SU-DHL-6 (cell line): ENCODE results near the gene ERAL1.

Experiments used
- H2AFZ ChIP-seq: fragments of 200-600 bp; sonication (generic); 2 replicates; pipeline ENCODE4 v1.6.1; 2014; ENCODE audit warnings: low read depth, mild to moderate bottlenecking, moderate library complexity, mixed read lengths, antibody characterized with exemption, low read length; ENCODE audit not compliant: severe bottlenecking
- H3F3A ChIP-seq: fragments of 200-600 bp; shearing (Covaris generic); 2 replicates; pipeline ENCODE4 v1.6.0; 2016; ENCODE audit warnings: antibody characterized with exemption, mild to moderate bottlenecking; ENCODE audit not compliant: insufficient read depth
- H3K27ac ChIP-seq: fragments of 200-600 bp; sonication (generic); 2 replicates; pipeline ENCODE4 v1.5.1; 2016; ENCODE audit warnings: low read depth, mild to moderate bottlenecking, low read length, moderate library complexity, mixed read lengths
- H3K27me3 ChIP-seq: fragments of 200-600 bp; sonication (generic), shearing (Covaris generic); 2 replicates; pipeline ENCODE4 v1.6.0; 2014; ENCODE audit warnings: mild to moderate bottlenecking, low read length
- H3K36me3 ChIP-seq: fragments of 200-600 bp; sonication (generic); 2 replicates; pipeline ENCODE4 v1.6.1; 2014; ENCODE audit warnings: mild to moderate bottlenecking, low read length, mixed read lengths
- H3K4me2 ChIP-seq: fragments of 300-600, 200-600 bp; shearing (Covaris generic), sonication (generic); 2 replicates; pipeline ENCODE4 v1.6.0; 2014; ENCODE audit warnings: low read length, low read depth, mild to moderate bottlenecking; ENCODE audit not compliant: poor library complexity, severe bottlenecking
- H3K4me3 ChIP-seq: fragments of 200-600 bp; sonication (generic); 2 replicates; pipeline ENCODE4 v1.5.1; 2014; ENCODE audit warnings: antibody characterized with exemption, low read length, mild to moderate bottlenecking, mixed read lengths; ENCODE audit not compliant: insufficient read depth, poor library complexity, severe bottlenecking
- H3K79me2 ChIP-seq: fragments of 200-600 bp; sonication (generic); 2 replicates; pipeline ENCODE4 v1.6.1; 2014; ENCODE audit warnings: mild to moderate bottlenecking, low read length, moderate library complexity; ENCODE audit not compliant: insufficient read depth
- H3K9ac ChIP-seq: fragments of 200-600 bp; sonication (generic); 2 replicates; pipeline ENCODE4 v1.7.0; 2014; ENCODE audit warnings: mild to moderate bottlenecking, low read length
- H3K9me2 ChIP-seq: fragments of 200-600 bp; sonication (generic); replicated peaks from 2 replicates; pipeline ENCODE4 v1.6.1; 2014; ENCODE audit warnings: low read length; ENCODE audit not compliant: insufficient read depth
- H3K9me3 ChIP-seq: fragments of 200-600 bp; sonication (generic); 2 replicates; pipeline ENCODE4 v1.6.1; 2014; ENCODE audit warnings: low read length, mixed read lengths; ENCODE audit not compliant: insufficient read depth
- H4K20me1 ChIP-seq: fragments of 200-600 bp; sonication (generic); 2 replicates; pipeline ENCODE4 v1.6.1; 2014; ENCODE audit warnings: low read depth, mild to moderate bottlenecking, antibody characterized with exemption, low read length, moderate library complexity, mixed read lengths
- CTCF ChIP-seq: fragments of 200-600 bp; sonication (generic); IDR thresholded peaks from one replicate; pipeline ENCODE4 v1.5.1; 2017; ENCODE audit warnings: antibody characterized with exemption, mild to moderate bottlenecking, low read length, moderate library complexity; ENCODE audit not compliant: insufficient read depth, poor library complexity, severe bottlenecking
- EZH2phosphoT487 ChIP-seq: fragments of 200-600 bp; sonication (generic), shearing (Covaris generic); conservative IDR thresholded peaks from 2 replicates; pipeline ENCODE4 v1.6.1; 2018; ENCODE audit warnings: mild to moderate bottlenecking, antibody characterized with exemption, low read length, moderate library complexity, mixed read lengths

The ERAL1 gene

GRCh38 chr17:28878981-28879380 lies 24.2 kb downstream of the ERAL1 start:
- Histone ChIP-seq H3K79me2 (no peaks in the 10 kb centered on the region), H2AFZ (no peak overlapping the region), H3K9me3 (no peaks in the 10 kb centered on the region), H3K36me3 (0 out of 2 replicates have a peak, but pooled peaks cover 4% of the 10 kb centered on the region), H3K4me3 (no peak overlapping the region), H3K9me2 (no peaks in the 10 kb centered on the region), H3K9ac (no peak overlapping the region), H4K20me1 (no peaks in the 10 kb centered on the region), H3K27me3 (no peaks in the 10 kb centered on the region), H3F3A (no peaks in the 10 kb centered on the region), H3K27ac (no peak overlapping the region), H3K4me2 (no peak overlapping the region)
- TF ChIP-seq CTCF (peak; percentile 11), EZH2phosphoT487 (no peak)

- Histone ChIP-seq H3K27ac (no peak overlapping the region), H4K20me1 (no peaks in the 10 kb centered on the region), H3K79me2 (no peaks in the 10 kb centered on the region), H3K9me2 (no peaks in the 10 kb centered on the region), H3K9ac (no peak overlapping the region), H3K4me3 (no peak overlapping the region), H3K4me2 (no peak overlapping the region), H3K9me3 (no peaks in the 10 kb centered on the region), H3K36me3 (0 out of 2 replicates have a peak, but pooled peaks cover 4% of the 10 kb centered on the region), H2AFZ (no peak overlapping the region), H3K27me3 (no peaks in the 10 kb centered on the region), H3F3A (no peaks in the 10 kb centered on the region)
- TF ChIP-seq CTCF (no peak), EZH2phosphoT487 (no peak)
These were observed 25.2 kb downstream of the ERAL1 start for GRCh38 chr17:28879886-28880571.

GRCh38 chr17:28880572-28880945 lies 25.7 kb downstream of the ERAL1 start:
- Histone ChIP-seq H3K4me3 (no peak overlapping the region), H3K9me2 (no peaks in the 10 kb centered on the region), H3K79me2 (no peaks in the 10 kb centered on the region), H2AFZ (no peak overlapping the region), H4K20me1 (no peaks in the 10 kb centered on the region), H3K27ac (no peak overlapping the region), H3K27me3 (no peaks in the 10 kb centered on the region), H3K36me3 (0 out of 2 replicates have a peak, but pooled peaks cover 4% of the 10 kb centered on the region), H3K9ac (no peak overlapping the region), H3K9me3 (no peaks in the 10 kb centered on the region), H3F3A (no peaks in the 10 kb centered on the region), H3K4me2 (no peak overlapping the region)
- TF ChIP-seq CTCF (no peak), EZH2phosphoT487 (no peak)
